Measurements from ENCODE around the gene PTPRK. TPM values are rescaled to one million over a fixed set of nuclear protein-coding genes. Genes with fewer than 3 reads are reported as not detected.

Gene PTPRK
- total and polyA plus RNA-seq, 4 donors, result 12.1 to 61.2 (median 29.1) TPM

DNA sequence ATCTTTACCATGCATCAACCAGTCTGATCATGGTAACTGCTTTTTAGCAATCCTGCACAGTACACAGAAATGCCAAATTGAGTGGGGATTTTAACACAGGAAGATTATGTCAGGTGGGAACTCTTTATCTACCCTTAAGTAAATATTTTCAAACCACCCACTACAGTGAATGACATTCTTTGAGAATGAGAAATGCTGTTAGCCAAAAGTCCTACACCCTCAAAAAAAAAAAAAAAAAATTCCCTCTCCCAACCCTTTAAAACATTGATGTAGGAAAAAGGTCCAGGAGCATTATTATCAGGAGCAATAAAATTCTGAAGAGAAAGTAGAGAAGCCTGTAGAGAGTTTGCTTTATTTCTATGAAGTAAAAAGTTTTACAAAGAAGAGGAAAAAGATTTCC, 312.3 kb downstream of the PTPRK start (continued):
- TF ChIP-seq, protein P1, sequence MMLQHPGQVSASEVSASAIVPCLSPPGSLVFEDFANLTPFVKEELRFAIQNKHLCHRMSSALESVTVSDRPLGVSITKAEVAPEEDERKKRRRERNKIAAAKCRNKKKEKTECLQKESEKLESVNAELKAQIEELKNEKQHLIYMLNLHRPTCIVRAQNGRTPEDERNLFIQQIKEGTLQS (IDR thresholded peaks at IDR 0.05), result no peak
- TF ChIP-seq NR2F2 (IDR thresholded peaks at IDR 0.05), result no peak
- TF ChIP-seq FOXA1 (IDR thresholded peaks at IDR 0.05), result no peak
- no peak for TF ChIP-seq HNF4A (conservative IDR thresholded peaks at IDR 0.05)
- no peak for TF ChIP-seq HNF4G (IDR thresholded peaks at IDR 0.05)
- TF ChIP-seq GABPA (IDR thresholded peaks at IDR 0.05 in 1 of 2, conservative IDR thresholded peaks at IDR 0.05 in 1 of 2), result no peak
- no peak for TF ChIP-seq JUND (IDR thresholded peaks at IDR 0.05)

DNA sequence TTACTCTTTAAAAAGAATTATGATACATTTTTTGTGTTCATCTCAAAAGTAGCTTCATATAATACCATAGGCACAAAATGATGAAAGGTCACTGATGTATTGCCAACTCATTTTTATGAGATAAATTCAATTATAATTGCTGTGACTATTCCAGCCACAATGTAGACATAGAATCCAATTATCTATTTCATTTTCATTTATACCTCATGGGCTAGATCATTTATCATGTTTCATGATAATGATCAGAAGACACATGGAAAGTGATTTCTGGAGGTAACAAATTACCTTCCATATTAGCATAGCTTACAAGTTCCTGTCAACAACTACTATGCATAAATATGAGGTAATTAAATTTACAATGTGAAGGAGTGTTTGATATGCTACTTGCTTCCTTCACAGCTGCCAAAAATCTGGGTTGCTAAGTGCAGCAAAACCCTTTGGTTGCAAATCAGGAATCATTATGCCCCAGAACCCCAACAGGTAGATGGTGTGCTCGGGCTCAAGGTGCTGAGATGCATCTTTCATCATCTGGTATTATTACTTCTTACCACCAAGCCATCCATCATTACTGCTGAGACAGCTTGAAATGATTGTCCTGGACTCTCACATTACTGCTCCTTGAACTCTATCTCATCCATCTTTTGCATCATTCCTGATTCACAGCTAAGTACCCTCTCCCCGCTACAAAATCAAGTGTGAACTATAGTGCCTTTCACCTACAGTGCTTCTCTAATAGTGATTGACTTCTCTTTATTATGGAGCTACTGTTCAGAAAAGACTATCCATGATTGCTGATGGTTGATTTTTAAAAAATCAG, 313.6 kb downstream of the PTPRK start:
- TF ChIP-seq, protein P2, sequence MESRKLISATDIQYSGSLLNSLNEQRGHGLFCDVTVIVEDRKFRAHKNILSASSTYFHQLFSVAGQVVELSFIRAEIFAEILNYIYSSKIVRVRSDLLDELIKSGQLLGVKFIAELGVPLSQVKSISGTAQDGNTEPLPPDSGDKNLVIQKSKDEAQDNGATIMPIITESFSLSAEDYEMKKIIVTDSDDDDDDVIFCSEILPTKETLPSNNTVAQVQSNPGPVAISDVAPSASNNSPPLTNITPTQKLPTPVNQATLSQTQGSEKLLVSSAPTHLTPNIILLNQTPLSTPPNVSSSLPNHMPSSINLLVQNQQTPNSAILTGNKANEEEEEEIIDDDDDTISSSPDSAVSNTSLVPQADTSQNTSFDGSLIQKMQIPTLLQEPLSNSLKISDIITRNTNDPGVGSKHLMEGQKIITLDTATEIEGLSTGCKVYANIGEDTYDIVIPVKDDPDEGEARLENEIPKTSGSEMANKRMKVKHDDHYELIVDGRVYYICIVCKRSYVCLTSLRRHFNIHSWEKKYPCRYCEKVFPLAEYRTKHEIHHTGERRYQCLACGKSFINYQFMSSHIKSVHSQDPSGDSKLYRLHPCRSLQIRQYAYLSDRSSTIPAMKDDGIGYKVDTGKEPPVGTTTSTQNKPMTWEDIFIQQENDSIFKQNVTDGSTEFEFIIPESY (IDR thresholded peaks at IDR 0.05), result no peak
- no peak for TF ChIP-seq FOXA1 (IDR thresholded peaks at IDR 0.05)
- TF ChIP-seq SP1 (IDR thresholded peaks at IDR 0.05), result no peak
- no peak for TF ChIP-seq HNF4G (IDR thresholded peaks at IDR 0.05)
- TF ChIP-seq HNF4A (conservative IDR thresholded peaks at IDR 0.05), result no peak
- no peak for TF ChIP-seq RAD21 (IDR thresholded peaks at IDR 0.05)
- TF ChIP-seq, protein P1 (IDR thresholded peaks at IDR 0.05), result no peak
- TF ChIP-seq, protein P3, sequence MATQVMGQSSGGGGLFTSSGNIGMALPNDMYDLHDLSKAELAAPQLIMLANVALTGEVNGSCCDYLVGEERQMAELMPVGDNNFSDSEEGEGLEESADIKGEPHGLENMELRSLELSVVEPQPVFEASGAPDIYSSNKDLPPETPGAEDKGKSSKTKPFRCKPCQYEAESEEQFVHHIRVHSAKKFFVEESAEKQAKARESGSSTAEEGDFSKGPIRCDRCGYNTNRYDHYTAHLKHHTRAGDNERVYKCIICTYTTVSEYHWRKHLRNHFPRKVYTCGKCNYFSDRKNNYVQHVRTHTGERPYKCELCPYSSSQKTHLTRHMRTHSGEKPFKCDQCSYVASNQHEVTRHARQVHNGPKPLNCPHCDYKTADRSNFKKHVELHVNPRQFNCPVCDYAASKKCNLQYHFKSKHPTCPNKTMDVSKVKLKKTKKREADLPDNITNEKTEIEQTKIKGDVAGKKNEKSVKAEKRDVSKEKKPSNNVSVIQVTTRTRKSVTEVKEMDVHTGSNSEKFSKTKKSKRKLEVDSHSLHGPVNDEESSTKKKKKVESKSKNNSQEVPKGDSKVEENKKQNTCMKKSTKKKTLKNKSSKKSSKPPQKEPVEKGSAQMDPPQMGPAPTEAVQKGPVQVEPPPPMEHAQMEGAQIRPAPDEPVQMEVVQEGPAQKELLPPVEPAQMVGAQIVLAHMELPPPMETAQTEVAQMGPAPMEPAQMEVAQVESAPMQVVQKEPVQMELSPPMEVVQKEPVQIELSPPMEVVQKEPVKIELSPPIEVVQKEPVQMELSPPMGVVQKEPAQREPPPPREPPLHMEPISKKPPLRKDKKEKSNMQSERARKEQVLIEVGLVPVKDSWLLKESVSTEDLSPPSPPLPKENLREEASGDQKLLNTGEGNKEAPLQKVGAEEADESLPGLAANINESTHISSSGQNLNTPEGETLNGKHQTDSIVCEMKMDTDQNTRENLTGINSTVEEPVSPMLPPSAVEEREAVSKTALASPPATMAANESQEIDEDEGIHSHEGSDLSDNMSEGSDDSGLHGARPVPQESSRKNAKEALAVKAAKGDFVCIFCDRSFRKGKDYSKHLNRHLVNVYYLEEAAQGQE (IDR thresholded peaks at IDR 0.05), result no peak
- no peak for TF ChIP-seq JUND (IDR thresholded peaks at IDR 0.05)
- no peak for TF ChIP-seq RXRA (IDR thresholded peaks at IDR 0.05)
- TF ChIP-seq, protein P4, sequence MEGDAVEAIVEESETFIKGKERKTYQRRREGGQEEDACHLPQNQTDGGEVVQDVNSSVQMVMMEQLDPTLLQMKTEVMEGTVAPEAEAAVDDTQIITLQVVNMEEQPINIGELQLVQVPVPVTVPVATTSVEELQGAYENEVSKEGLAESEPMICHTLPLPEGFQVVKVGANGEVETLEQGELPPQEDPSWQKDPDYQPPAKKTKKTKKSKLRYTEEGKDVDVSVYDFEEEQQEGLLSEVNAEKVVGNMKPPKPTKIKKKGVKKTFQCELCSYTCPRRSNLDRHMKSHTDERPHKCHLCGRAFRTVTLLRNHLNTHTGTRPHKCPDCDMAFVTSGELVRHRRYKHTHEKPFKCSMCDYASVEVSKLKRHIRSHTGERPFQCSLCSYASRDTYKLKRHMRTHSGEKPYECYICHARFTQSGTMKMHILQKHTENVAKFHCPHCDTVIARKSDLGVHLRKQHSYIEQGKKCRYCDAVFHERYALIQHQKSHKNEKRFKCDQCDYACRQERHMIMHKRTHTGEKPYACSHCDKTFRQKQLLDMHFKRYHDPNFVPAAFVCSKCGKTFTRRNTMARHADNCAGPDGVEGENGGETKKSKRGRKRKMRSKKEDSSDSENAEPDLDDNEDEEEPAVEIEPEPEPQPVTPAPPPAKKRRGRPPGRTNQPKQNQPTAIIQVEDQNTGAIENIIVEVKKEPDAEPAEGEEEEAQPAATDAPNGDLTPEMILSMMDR (IDR thresholded peaks at IDR 0.05; ENCODE audit: low read depth, low read length, missing input control), result no peak
- TF ChIP-seq, protein P5, sequence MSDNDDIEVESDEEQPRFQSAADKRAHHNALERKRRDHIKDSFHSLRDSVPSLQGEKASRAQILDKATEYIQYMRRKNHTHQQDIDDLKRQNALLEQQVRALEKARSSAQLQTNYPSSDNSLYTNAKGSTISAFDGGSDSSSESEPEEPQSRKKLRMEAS (IDR thresholded peaks at IDR 0.05), result no peak
- no peak for TF ChIP-seq TAF1 (conservative IDR thresholded peaks at IDR 0.05)
- TF ChIP-seq GABPA (IDR thresholded peaks at IDR 0.05 in 1 of 2, conservative IDR thresholded peaks at IDR 0.05 in 1 of 2), result no peak
- no peak for TF ChIP-seq YY1 (IDR thresholded peaks at IDR 0.05)
- TF ChIP-seq FOXA2 (IDR thresholded peaks at IDR 0.05), result no peak
- TF ChIP-seq EGR1 (IDR thresholded peaks at IDR 0.05; ENCODE audit: low read depth in 2 of 2), result no peak

More for the DNA sequence above, 313.6 kb downstream of the PTPRK start:
- peaks cover 0 to 7% (median 2%) of the 10 kb centered on the region in 4 donors for H3K4me1 ChIP-seq (ENCODE audit: control insufficient read depth in 4 of 4, insufficient read depth in 4 of 4, low read length in 3 of 4)
- H3K4me3 ChIP-seq (ENCODE audit: low read depth in 1 of 3, low read length in 3 of 3), result no peak overlapping the region
- H3K27me3 ChIP-seq (ENCODE audit: control insufficient read depth in 4 of 4, insufficient read depth in 4 of 4, low read length in 3 of 4), result no peaks in the 10 kb centered on the region
- H3K27ac ChIP-seq (ENCODE audit: low read depth in 1 of 2, low read length in 2 of 2), result no peak overlapping the region
- no peaks in the 10 kb centered on the region for H3K36me3 ChIP-seq (ENCODE audit: control insufficient read depth in 4 of 4, insufficient read depth in 3 of 4, low read depth in 1 of 4, low read length in 3 of 4)
- H3K9ac ChIP-seq (ENCODE audit: low read depth in 1 of 2, low read length in 2 of 2), result no peak overlapping the region
- 96% methylated on average over 2 of the region's 2 CpGs for WGBS
- H3K9me3 ChIP-seq (ENCODE audit: control insufficient read depth in 4 of 4, low read length in 3 of 4), result no peaks in the 10 kb centered on the region
- DNase-seq (ENCODE audit: low spot score), result no peak

Data from liver (tissue), 9 donors.